Measurements from ENCODE around the gene SLU7. TPM values are rescaled to one million over a fixed set of nuclear protein-coding genes. Genes with fewer than 3 reads are reported as not detected.

The SLU7 gene
- total and polyA plus RNA-seq, 7 donors = 22.4 to 80.3 (median 44.4) TPM

GRCh38 chr5:160464466-160464797, 45.6 kb upstream of the SLU7 start:
- DNase-seq = no peak
- H3K36me3 ChIP-seq = no peaks in the 10 kb centered on the region
- no peak overlapping the region for H3K4me3 ChIP-seq
- H3K27me3 ChIP-seq = no peaks in the 10 kb centered on the region
- H3K27ac ChIP-seq = no peak overlapping the region
- no peak for TF ChIP-seq CTCF (IDR thresholded peaks at IDR 0.05)
- TF ChIP-seq POLR2AphosphoS5 (IDR thresholded peaks at IDR 0.05) = no peak
- TF ChIP-seq POLR2A (IDR thresholded peaks at IDR 0.05) = no peak
- no peak for TF ChIP-seq EP300 (IDR thresholded peaks at IDR 0.05)
- H3K9me3 ChIP-seq = no peaks in the 10 kb centered on the region
- WGBS, 2 donors = 41 to 72% methylated on average over 4 of the region's 4 CpGs
- intact Hi-C loops (cut with DNase I) = no loop called here
- H3K4me1 ChIP-seq = peaks cover 0 to 24% (median 20%) of the 10 kb centered on the region in 4 donors

- Histone ChIP-seq H3K9me3 (no peaks in the 10 kb centered on the region), H3K36me3 (no peaks in the 10 kb centered on the region), H3K4me3 (no peak overlapping the region), H3K4me1 (peaks cover 0 to 24% (median 20%) of the 10 kb centered on the region in 4 donors), H3K27ac (no peak overlapping the region), H3K27me3 (no peaks in the 10 kb centered on the region)
- intact Hi-C loops (cut with DNase I) = no loop called here
- TF ChIP-seq POLR2AphosphoS5 (IDR thresholded peaks at IDR 0.05) (peak in 2 of 4 donors; percentile 10 to 35), EP300 (IDR thresholded peaks at IDR 0.05) (no peak)
- DNase-seq = no peak
- 61 to 65% methylated on average over 7 of the region's 7 CpGs for WGBS, 2 donors
Measured at GRCh38 chr5:160463740-160464465, 45.0 kb upstream of the SLU7 start.

DNA sequence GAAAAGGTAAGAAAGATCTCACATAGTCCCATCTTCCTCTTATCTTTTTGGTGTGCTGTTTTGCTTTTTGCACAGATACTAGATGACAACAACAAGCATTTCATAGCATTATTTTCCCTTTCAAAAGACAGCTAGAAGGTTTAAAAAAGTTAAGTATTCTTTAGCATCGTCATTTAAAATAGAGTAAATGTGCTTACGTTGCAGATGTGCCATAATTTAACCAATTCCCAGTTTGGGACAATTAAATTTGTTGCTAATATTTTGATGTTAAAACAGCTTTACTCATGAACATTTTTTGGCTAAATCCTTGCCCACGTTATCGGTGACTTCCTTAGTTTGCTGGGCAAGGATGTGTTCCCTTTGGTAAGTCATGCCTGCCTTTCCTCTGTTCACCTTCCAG, 44.3 kb upstream of the SLU7 start:
- intact Hi-C loops (cut with DNase I) = no loop called here
- Histone ChIP-seq H3K36me3 (no peaks in the 10 kb centered on the region), H3K9me3 (no peaks in the 10 kb centered on the region), H3K4me1 (peaks cover 0 to 21% (median 17%) of the 10 kb centered on the region in 4 donors), H3K27ac (no peak overlapping the region), H3K27me3 (no peaks in the 10 kb centered on the region), H3K4me3 (no peak overlapping the region)
- no peak for DNase-seq
- TF ChIP-seq EP300 (IDR thresholded peaks at IDR 0.05) = no peak
- no peak for TF ChIP-seq POLR2A (IDR thresholded peaks at IDR 0.05)
- TF ChIP-seq CTCF (IDR thresholded peaks at IDR 0.05) = no peak
- no peak for TF ChIP-seq POLR2AphosphoS5 (IDR thresholded peaks at IDR 0.05)
- WGBS, 2 donors = 93 to 98% methylated on average over 4 of the region's 4 CpGs

- WGBS, 2 donors = 72 to 88% methylated on average over 2 of the region's 2 CpGs
- no peak for TF ChIP-seq EP300 (IDR thresholded peaks at IDR 0.05)
- TF ChIP-seq POLR2A (IDR thresholded peaks at IDR 0.05) = no peak
- H3K4me3 ChIP-seq = no peak overlapping the region
Measured at GRCh38 chr5:160462167-160462566, 43.3 kb upstream of the SLU7 start.

DNA sequence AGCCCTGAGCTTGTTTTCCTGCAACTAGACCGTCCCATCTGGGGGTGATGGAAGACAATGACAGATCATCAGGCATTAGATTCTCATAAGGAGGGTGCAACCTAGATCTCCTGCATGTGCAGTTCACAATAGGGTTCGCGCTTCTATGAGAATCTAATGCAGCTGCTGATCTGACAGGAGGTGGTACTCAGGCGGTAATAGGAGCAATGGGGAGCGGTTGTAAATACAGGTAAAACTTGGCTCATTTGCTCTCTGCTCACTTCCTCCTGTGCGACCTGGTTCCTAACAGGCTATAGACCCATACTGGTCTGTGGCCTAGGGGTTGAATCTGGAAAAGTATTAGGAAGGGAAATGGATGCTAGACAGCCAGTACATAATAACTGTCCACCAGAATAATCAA, 42.5 kb upstream of the SLU7 start:
- Histone ChIP-seq H3K27me3 (no peaks in the 10 kb centered on the region), H3K4me3 (no peak overlapping the region), H3K4me1 (peaks cover 0 to 4% (median 1%) of the 10 kb centered on the region in 4 donors), H3K27ac (no peak overlapping the region), H3K9me3 (no peaks in the 10 kb centered on the region), H3K36me3 (no peaks in the 10 kb centered on the region)
- intact Hi-C loops (cut with DNase I) = no loop called here
- TF ChIP-seq EP300 (IDR thresholded peaks at IDR 0.05) (no peak), POLR2A (IDR thresholded peaks at IDR 0.05) (no peak), POLR2AphosphoS5 (IDR thresholded peaks at IDR 0.05) (no peak), CTCF (IDR thresholded peaks at IDR 0.05) (no peak)
- 79 to 95% methylated on average over 6 of the region's 6 CpGs for WGBS, 2 donors
- DNase-seq = no peak

More at GRCh38 chr5:160462167-160462566, 43.3 kb upstream of the SLU7 start:
- intact Hi-C loops (cut with DNase I) = no loop called here
- Histone ChIP-seq H3K4me1 (peaks cover 0 to 10% (median 6%) of the 10 kb centered on the region in 4 donors), H3K27me3 (no peaks in the 10 kb centered on the region), H3K36me3 (no peaks in the 10 kb centered on the region), H3K27ac (no peak overlapping the region), H3K9me3 (no peaks in the 10 kb centered on the region)
- no peak for DNase-seq
